Measurements from ENCODE around the gene IFNAR2.

Gene IFNAR2

DNA sequence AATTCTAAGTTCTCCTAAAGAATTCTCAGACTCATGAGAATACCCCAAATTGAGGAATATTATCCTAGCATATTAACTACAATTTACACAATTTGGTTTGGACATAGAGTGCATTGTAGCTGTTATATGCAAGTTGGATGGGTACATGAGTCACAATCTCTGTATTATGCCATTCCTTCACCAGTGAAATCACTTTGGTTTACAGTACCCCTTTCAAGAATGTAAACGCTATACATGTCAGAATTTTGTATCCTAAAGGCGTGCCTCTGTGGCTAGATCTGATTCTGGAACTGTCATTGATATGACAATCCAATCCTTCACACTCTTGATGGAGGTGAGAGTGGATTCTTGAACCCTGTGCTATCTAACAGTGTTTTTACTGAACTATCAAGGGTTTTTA, 29.7 kb downstream of the IFNAR2 start:
- TF ChIP-seq, protein P1, sequence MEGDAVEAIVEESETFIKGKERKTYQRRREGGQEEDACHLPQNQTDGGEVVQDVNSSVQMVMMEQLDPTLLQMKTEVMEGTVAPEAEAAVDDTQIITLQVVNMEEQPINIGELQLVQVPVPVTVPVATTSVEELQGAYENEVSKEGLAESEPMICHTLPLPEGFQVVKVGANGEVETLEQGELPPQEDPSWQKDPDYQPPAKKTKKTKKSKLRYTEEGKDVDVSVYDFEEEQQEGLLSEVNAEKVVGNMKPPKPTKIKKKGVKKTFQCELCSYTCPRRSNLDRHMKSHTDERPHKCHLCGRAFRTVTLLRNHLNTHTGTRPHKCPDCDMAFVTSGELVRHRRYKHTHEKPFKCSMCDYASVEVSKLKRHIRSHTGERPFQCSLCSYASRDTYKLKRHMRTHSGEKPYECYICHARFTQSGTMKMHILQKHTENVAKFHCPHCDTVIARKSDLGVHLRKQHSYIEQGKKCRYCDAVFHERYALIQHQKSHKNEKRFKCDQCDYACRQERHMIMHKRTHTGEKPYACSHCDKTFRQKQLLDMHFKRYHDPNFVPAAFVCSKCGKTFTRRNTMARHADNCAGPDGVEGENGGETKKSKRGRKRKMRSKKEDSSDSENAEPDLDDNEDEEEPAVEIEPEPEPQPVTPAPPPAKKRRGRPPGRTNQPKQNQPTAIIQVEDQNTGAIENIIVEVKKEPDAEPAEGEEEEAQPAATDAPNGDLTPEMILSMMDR (IDR thresholded peaks at IDR 0.05) = no peak
- Histone ChIP-seq H3K36me3 (peaks cover 12 to 55% (median 54%) of the 10 kb centered on the region in 3 donors), H3K4me3 (no peak overlapping the region), H3K27me3 (no peaks in the 10 kb centered on the region), H3K9me3 (no peaks in the 10 kb centered on the region), H3K4me1 (no peaks in the 10 kb centered on the region), H3K27ac (no peak overlapping the region)
- intact Hi-C loops (cut with DNase I; ENCODE audit: low total_unique reads) = no loop called here
- no peak for DNase-seq

DNA sequence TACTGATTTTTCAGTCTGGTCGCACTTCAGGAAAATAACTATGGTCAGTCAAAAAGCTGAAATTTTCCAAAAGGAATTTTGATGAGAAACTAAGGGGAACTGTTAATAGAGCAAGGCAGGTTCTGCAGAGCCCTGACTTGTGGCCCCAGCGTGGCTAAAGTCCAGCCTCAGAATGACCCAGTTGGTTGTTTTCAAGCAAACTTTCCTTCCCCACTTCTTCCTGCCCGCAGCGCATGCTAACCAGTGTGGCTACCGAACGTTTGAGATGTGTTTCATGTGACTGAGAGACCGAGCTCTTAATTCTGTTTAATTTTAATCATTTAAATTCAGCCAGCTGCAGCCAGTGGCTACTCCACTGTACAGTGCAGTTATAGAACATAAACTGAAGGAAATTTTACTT, 30.3 kb downstream of the IFNAR2 start:
- Histone ChIP-seq H3K4me3 (no peak overlapping the region), H3K4me1 (no peaks in the 10 kb centered on the region), H3K27me3 (no peaks in the 10 kb centered on the region), H3K27ac (no peak overlapping the region), H3K9me3 (no peaks in the 10 kb centered on the region), H3K36me3 (peaks cover 10 to 49% (median 48%) of the 10 kb centered on the region in 3 donors)
- intact Hi-C loops (cut with DNase I; ENCODE audit: low total_unique reads) = no loop called here
- TF ChIP-seq, protein P1 (IDR thresholded peaks at IDR 0.05) = no peak
- DNase-seq = peak in 1 of 2 donors; percentile 67

GRCh38 chr21:33261635-33262034, 31.9 kb downstream of the IFNAR2 start:
- Histone ChIP-seq H3K27ac (no peak overlapping the region), H3K27me3 (no peaks in the 10 kb centered on the region), H3K4me1 (peaks cover 0 to 7% (median 2%) of the 10 kb centered on the region in 4 donors), H3K36me3 (peaks cover 10 to 33% (median 32%) of the 10 kb centered on the region in 3 donors), H3K9me3 (no peaks in the 10 kb centered on the region), H3K4me3 (no peak overlapping the region)
- intact Hi-C loops (cut with DNase I; ENCODE audit: low total_unique reads) = no loop called here
- TF ChIP-seq, protein P1 (IDR thresholded peaks at IDR 0.05) = no peak
- peak; percentile 39 to 73 for DNase-seq

GRCh38 chr21:33262921-33263320, 33.2 kb downstream of the IFNAR2 start:
- H3K27ac ChIP-seq = no peak overlapping the region
- intact Hi-C loops (cut with DNase I; ENCODE audit: low total_unique reads) = no loop called here
- H3K4me3 ChIP-seq = no peak overlapping the region
- DNase-seq = no peak
- no peaks in the 10 kb centered on the region for H3K9me3 ChIP-seq
- peaks cover 6 to 21% (median 20%) of the 10 kb centered on the region in 3 donors for H3K36me3 ChIP-seq
- H3K27me3 ChIP-seq = no peaks in the 10 kb centered on the region
- TF ChIP-seq, protein P1 (IDR thresholded peaks at IDR 0.05) = no peak
- H3K4me1 ChIP-seq = peaks cover 0 to 17% (median 6%) of the 10 kb centered on the region in 4 donors

- no peak for DNase-seq
- Histone ChIP-seq H3K9me3 (no peaks in the 10 kb centered on the region), H3K4me3 (no peak overlapping the region), H3K36me3 (peaks cover 0 to 21% (median 16%) of the 10 kb centered on the region in 3 donors), H3K27me3 (no peaks in the 10 kb centered on the region), H3K4me1 (peaks cover 0 to 20% (median 8%) of the 10 kb centered on the region in 4 donors), H3K27ac (no peak overlapping the region)
- TF ChIP-seq, protein P1 (IDR thresholded peaks at IDR 0.05) = no peak
- intact Hi-C loops (cut with DNase I; ENCODE audit: low total_unique reads) = no loop called here
Observed at GRCh38 chr21:33264561-33264960, 34.8 kb downstream of the IFNAR2 start.

- H3K4me1 ChIP-seq = peaks cover 0 to 20% (median 8%) of the 10 kb centered on the region in 4 donors
- no peaks in the 10 kb centered on the region for H3K27me3 ChIP-seq
- peak overlapping the region; percentile 85 to 87 for H3K4me3 ChIP-seq
- TF ChIP-seq, protein P1 (IDR thresholded peaks at IDR 0.05) = no peak
- peak overlapping the region; percentile 86 to 87 for H3K27ac ChIP-seq
- peak; percentile 65 to 77 for DNase-seq
- intact Hi-C loops (cut with DNase I; ENCODE audit: low total_unique reads) = no loop called here
- H3K9me3 ChIP-seq = no peaks in the 10 kb centered on the region
- peaks cover 0 to 23% (median 17%) of the 10 kb centered on the region in 3 donors for H3K36me3 ChIP-seq
Observed at GRCh38 chr21:33265664-33266049, 35.9 kb downstream of the IFNAR2 start.

Data from tibial artery (tissue), 4 donors.